ENCODE data around the gene FYN. TPM values are rescaled to one million over a fixed set of nuclear protein-coding genes. Genes with fewer than 3 reads are reported as not detected.

Gene FYN
- total and polyA plus RNA-seq, 2 of the 8 experiments (the other 6 are each of a cell fraction or from before 2014, with no cell fraction given) = 46.8 to 97.2 TPM

DNA sequence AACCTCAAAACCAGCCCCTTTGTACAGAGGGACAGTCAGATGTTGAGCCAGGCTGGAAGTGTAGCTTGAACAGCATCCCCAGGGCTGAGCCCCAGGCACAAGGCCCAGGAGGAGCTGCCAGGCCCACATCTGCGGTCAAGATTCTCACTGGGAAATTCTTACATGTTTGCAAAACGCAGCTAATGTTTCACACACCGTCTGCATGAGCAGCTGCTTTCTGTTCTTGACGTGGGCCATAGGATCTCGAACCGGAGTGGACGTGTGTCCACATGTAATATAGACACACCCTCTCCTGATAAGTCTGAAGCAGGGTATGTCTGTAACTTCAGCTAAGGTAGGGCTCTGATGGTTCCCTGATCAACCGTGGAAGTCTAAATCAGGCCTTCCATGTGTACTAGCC is 226.3 kb downstream of the FYN start:
- Histone ChIP-seq H3K4me1 (replicated peaks in 1 of 4; ENCODE audit: control insufficient read depth in 3 of 4, insufficient read depth in 4 of 4, low read length in 3 of 4) (peaks cover 0 to 2% (median 0%) of the 10 kb centered on the region in 4 experiments; a peak in 1 of 7 replicates), H4K8ac (ENCODE audit: extremely low read depth, insufficient read depth, low read length) (no peak overlapping the region), H3K14ac (ENCODE audit: insufficient read length) (no peak overlapping the region), H3K4me2 (ENCODE audit: insufficient read depth in 1 of 2, low read depth in 2 of 2, low read length in 2 of 2) (no peak overlapping the region), H3K4me3 (ENCODE audit: extremely low read depth in 1 of 4, insufficient read depth in 2 of 4, low read depth in 3 of 4, low read length in 4 of 4) (no peak overlapping the region), H2BK5ac (ENCODE audit: low read depth, low read length) (no peak overlapping the region), H3K79me1 (ENCODE audit: low read depth, low read length) (no peaks in the 10 kb centered on the region), H2BK15ac (ENCODE audit: low read length) (no peak overlapping the region), H3K23me2 (ENCODE audit: low read depth, low read length) (no peaks in the 10 kb centered on the region), H2AFZ (ENCODE audit: low read length) (no peak overlapping the region), H3K18ac (ENCODE audit: extremely low read depth, low read length) (no peak overlapping the region), H3K4ac (replicated peaks; ENCODE audit: insufficient read length, low read depth, low read length) (no peak overlapping the region), H3K27me3 (replicated peaks in 1 of 4; ENCODE audit: control insufficient read depth in 3 of 4, extremely low read depth in 1 of 4, insufficient read depth in 3 of 4, low read length in 3 of 4) (no peaks in the 10 kb centered on the region), H4K91ac (replicated peaks; ENCODE audit: insufficient read length, low read length) (no peak overlapping the region), H3K36me3 (ENCODE audit: control insufficient read depth in 2 of 4, insufficient read depth in 4 of 4, low read length in 3 of 4) (no peaks in the 10 kb centered on the region), H3K79me2 (ENCODE audit: control insufficient read depth in 1 of 2, insufficient read depth in 2 of 2, low read length in 2 of 2) (no peaks in the 10 kb centered on the region), H2BK20ac (ENCODE audit: low read length) (no peak overlapping the region), H3K9me3 (ENCODE audit: insufficient read depth in 2 of 2, low read depth in 1 of 2, low read length in 1 of 2) (peaks cover 0 to 8% of the 10 kb centered on the region in 2 experiments; a peak in 2 of 4 replicates), H2AK5ac (ENCODE audit: low read depth, low read length) (no peak overlapping the region), H3K23ac (ENCODE audit: insufficient read length) (no peak overlapping the region), H4K20me1 (replicated peaks in 1 of 2; ENCODE audit: control insufficient read depth in 1 of 2, insufficient read depth in 2 of 2, low read length in 2 of 2) (no peaks in the 10 kb centered on the region), H3K56ac (replicated peaks; ENCODE audit: insufficient read length, low read depth, low read length) (no peak overlapping the region), H2BK120ac (replicated peaks; ENCODE audit: low read depth, low read length) (no peak overlapping the region), H3K27ac (ENCODE audit: low read depth, low read length) (no peak overlapping the region), H2BK12ac (ENCODE audit: low read depth, low read length) (no peak overlapping the region), H3K9ac (replicated peaks in 1 of 4; ENCODE audit: extremely low read depth in 1 of 4, low read depth in 3 of 4, low read length in 3 of 4) (no peak overlapping the region), H4K5ac (ENCODE audit: insufficient read length, low read depth, low read length) (no peak overlapping the region)
- FAIRE-seq (no peak), DNase-seq (ENCODE audit: low read depth in 1 of 2, low spot score in 2 of 2) (no peak)
- WGBS, 2 experiments (ENCODE audit: extremely low coverage in 1 of 2, insufficient coverage in 1 of 2, insufficient read length in 1 of 2, insufficient replicate concordance in 2 of 2, low coverage in 1 of 2, low lambda C conversion rate in 2 of 2, missing lambda C conversion rate in 1 of 2) = 93% methylated on average over 8 of the region's 8 CpGs; no CpG with 5 or more reads in 1 of the 2 experiments
- ChIA-PET POLR2A (ENCODE audit: partially characterized antibody) (no interaction called here), CTCF (ENCODE audit: partially characterized antibody) (interaction anchor here (0.7 to 1.5 kb wide), 4 partner anchors 21 to 53 kb away, joined by 3 to 5 read pairs (median 4); no protein-coding TSS in a partner anchor)
- no peak for TF ChIP-seq RFX5 (IDR thresholded peaks at IDR 0.05; ENCODE audit: borderline replicate concordance, low read depth, low read length)
- no peak for TF ChIP-seq POLR2AphosphoS5 (IDR thresholded peaks at IDR 0.05; ENCODE audit: low read depth, low read length)
- no peak for TF ChIP-seq SAP30 (IDR thresholded peaks at IDR 0.05; ENCODE audit: insufficient read depth, insufficient replicate concordance, low read length)
- no peak for TF ChIP-seq SRF (IDR thresholded peaks at IDR 0.05; ENCODE audit: low read depth, low read length)
- no peak for TF ChIP-seq SIX5 (IDR thresholded peaks at IDR 0.05; ENCODE audit: low read depth, low read length)
- TF ChIP-seq SIRT6 (IDR thresholded peaks at IDR 0.05; ENCODE audit: low read length) = no peak
- TF ChIP-seq KDM5A (IDR thresholded peaks at IDR 0.05; ENCODE audit: low read length) = no peak
- no peak for TF ChIP-seq EZH2 (IDR thresholded peaks at IDR 0.05; ENCODE audit: low read depth, low read length, severe bottlenecking)
- TF ChIP-seq CHD2 (IDR thresholded peaks at IDR 0.05; ENCODE audit: low read length) = no peak
- no peak for TF ChIP-seq SIN3A (conservative IDR thresholded peaks at IDR 0.05 in 1 of 2, IDR thresholded peaks at IDR 0.05 in 1 of 2; ENCODE audit: low read depth in 1 of 2, low read length in 2 of 2)
- no peak for TF ChIP-seq TEAD4 (IDR thresholded peaks at IDR 0.05; ENCODE audit: low read depth, low read length)
- TF ChIP-seq, protein P1, sequence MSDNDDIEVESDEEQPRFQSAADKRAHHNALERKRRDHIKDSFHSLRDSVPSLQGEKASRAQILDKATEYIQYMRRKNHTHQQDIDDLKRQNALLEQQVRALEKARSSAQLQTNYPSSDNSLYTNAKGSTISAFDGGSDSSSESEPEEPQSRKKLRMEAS (IDR thresholded peaks at IDR 0.05) = no peak
